Measurements from ENCODE around the gene PCBP3.

- no peak for TF ChIP-seq CTCF (conservative IDR thresholded peaks at IDR 0.05)
- no peak for TF ChIP-seq ZFX (IDR thresholded peaks at IDR 0.05)
These were observed 91.9 kb downstream of the PCBP3 start for GRCh38 chr21:45735259-45736000.

Data from C4-2B (cell line).